ENCODE measurements around the gene PLCG2. TPM values are rescaled to one million over a fixed set of nuclear protein-coding genes. Genes with fewer than 3 reads are reported as not detected.

The PLCG2 gene
- total RNA-seq, 6 experiments from 2014 or later: 11.1 to 23.1 (median 17.7) TPM

- Histone ChIP-seq H3K9me3 (no peaks in the 10 kb centered on the region), H3K27ac (peak overlapping the region in 1 of 3 donors; percentile 14), H3K4me3 (peak overlapping the region; percentile 51 to 69 (median 67)), H3K27me3 (no peaks in the 10 kb centered on the region), H3K36me3 (no peaks in the 10 kb centered on the region), H3K4me1 (no peaks in the 10 kb centered on the region)
- no peak for ATAC-seq
- no peak for DNase-seq
- TF ChIP-seq POLR2A (IDR thresholded peaks at IDR 0.05) (no peak), CTCF (IDR thresholded peaks at IDR 0.05) (no peak)
- 76% methylated on average over 5 of the region's 8 CpGs for WGBS (ENCODE audit: insufficient coverage, low coverage, low lambda C conversion rate, missing lambda C conversion rate)
- intact Hi-C loops (cut with DNase I): no loop called here
Measured at GRCh38 chr16:82010649-82011048, 231.6 kb downstream of the PLCG2 start.

- Histone ChIP-seq H3K4me1 (no peaks in the 10 kb centered on the region), H3K4me3 (peak within 1 kb of the TSS; percentile 51 to 69 (median 67)), H3K9me3 (no peaks in the 10 kb centered on the region), H3K27me3 (no peaks in the 10 kb centered on the region), H3K27ac (peak within 1 kb of the TSS in 1 of 3 donors; percentile 14), H3K36me3 (no peaks in the 10 kb centered on the region)
- TF ChIP-seq CTCF (IDR thresholded peaks at IDR 0.05) (no peak), POLR2A (IDR thresholded peaks at IDR 0.05) (peak; percentile 27)
- peak; percentile 72 to 78 (median 76) for DNase-seq
- WGBS (ENCODE audit: insufficient coverage, low coverage, low lambda C conversion rate, missing lambda C conversion rate): 5% methylated on average over 17 of the region's 32 CpGs
- ATAC-seq: peak; percentile 97 to 99 (median 98)
- intact Hi-C loops (cut with DNase I): no loop called here
Measured at GRCh38 chr16:82011199-82011641, 232.1 kb downstream of the PLCG2 start, which contains the start of gene SDR42E1. Gene SDR42E1, minus strand, starts transcription at chr16:82011470. Its CDS starts 10,612 bp downstream, at chr16:82000858.

Other genes starting within 250 kb of the PLCG2 start
- gene SDR42E1, start 232.2 kb downstream of the PLCG2 start, total RNA-seq: 1 to 10 TPM; 3.4 to 5.9 (median 4.5) TPM